Hepatocyte (in vitro differentiated cells): ENCODE results near the gene DGKZ. TPM values are rescaled to one million over a fixed set of nuclear protein-coding genes. Genes with fewer than 3 reads are reported as not detected.

ENCODE experiments used
- DNase-seq: peaks from one replicate; pipeline ENCODE4 v3.0.0-alpha.2; 2016; ENCODE audit warnings: low spot score
- H2AFZ ChIP-seq: fragments of 200-600 bp; sonication (generic); 2 replicates; pipeline ENCODE4 v1.6.0; 2016; ENCODE audit warnings: antibody characterized with exemption, mild to moderate bottlenecking
- H3K27ac ChIP-seq: fragments of 200-600 bp; sonication (generic); 2 replicates; pipeline ENCODE4 v1.5.1; 2016; ENCODE audit warnings: mild to moderate bottlenecking
- H3K27me3 ChIP-seq: fragments of 200-600 bp; sonication (generic); 2 replicates; pipeline ENCODE4 v1.6.1; 2016
- H3K36me3 ChIP-seq: fragments of 200-600 bp; sonication (generic); replicated peaks from 2 replicates; pipeline ENCODE4 v1.5.1; 2016; ENCODE audit warnings: low read depth; ENCODE audit not compliant: insufficient read depth
- H3K4me1 ChIP-seq: fragments of 200-600 bp; sonication (generic); 2 replicates; pipeline ENCODE4 v1.5.1; 2016; ENCODE audit warnings: mild to moderate bottlenecking, moderate library complexity; ENCODE audit not compliant: insufficient read depth
- H3K4me2 ChIP-seq: fragments of 200-600 bp; sonication (generic); 2 replicates; pipeline ENCODE4 v1.6.0; 2016
- H3K4me3 ChIP-seq: fragments of 200-600 bp; sonication (generic); 2 replicates; pipeline ENCODE4 v1.5.1; 2016; ENCODE audit warnings: mild to moderate bottlenecking
- H3K79me2 ChIP-seq: fragments of 200-600 bp; sonication (generic); 2 replicates; pipeline ENCODE4 v1.6.0; 2017; ENCODE audit warnings: mild to moderate bottlenecking
- H3K9me2 ChIP-seq: fragments of 200-600 bp; sonication (generic); replicated peaks from 2 replicates; pipeline ENCODE4 v1.6.0; 2017; ENCODE audit warnings: mild to moderate bottlenecking; ENCODE audit not compliant: insufficient read depth
- H3K9me3 ChIP-seq: fragments of 200-600 bp; sonication (generic); 2 replicates; pipeline ENCODE4 v1.5.1; 2016; ENCODE audit warnings: low read depth, mild to moderate bottlenecking
- H4K20me1 ChIP-seq: fragments of 200-600 bp; sonication (generic); 2 replicates; pipeline ENCODE4 v1.6.0; 2016; ENCODE audit warnings: mild to moderate bottlenecking; ENCODE audit not compliant: insufficient read depth, poor library complexity, severe bottlenecking
- EZH2 ChIP-seq: fragments of 200-600 bp; sonication (generic); IDR thresholded peaks from 2 replicates; pipeline ENCODE4 v1.6.1; 2016; ENCODE audit warnings: antibody characterized with exemption, mild to moderate bottlenecking, borderline replicate concordance
- EZH2phosphoT487 ChIP-seq: fragments of 200-600 bp; sonication (generic); IDR thresholded peaks from one replicate; pipeline ENCODE4 v1.6.1; 2018; ENCODE audit warnings: antibody characterized with exemption, mild to moderate bottlenecking, low read depth, moderate library complexity; ENCODE audit not compliant: unreplicated experiment, severe bottlenecking
- WGBS: methylation state at CpG from one replicate; pipeline ENCODE4 v1.1.6; 2016; ENCODE audit warnings: low lambda C conversion rate; ENCODE audit errors: missing lambda C conversion rate; 5-methylcytosine and 5-hydroxymethylcytosine counted together
- polyA plus RNA-seq: library from polyadenylated mRNA; unstranded; fragments of >200 nt; fragmentation: Nextera tagmentation; extraction: Ambion mirVana; gene quantifications from 2 replicates; pipeline ENCODE4 v1.2.1, GENCODE V29; 2016
- total RNA-seq: library from RNA; depleted of rRNA; stranded (reverse); fragments of >200 nt; gene quantifications from 2 replicates; pipeline ENCODE4 v1.2.3, GENCODE V29; 2014
- TF ChIP-seq, protein P1 (sequence below): fragments of 200-600 bp; sonication (generic); IDR thresholded peaks from 2 replicates; pipeline ENCODE4 v1.5.1; 2016; ENCODE audit warnings: antibody characterized with exemption, mild to moderate bottlenecking; ENCODE audit not compliant: poor library complexity

DGKZ gene
- total and polyA plus RNA-seq, 2 experiments from 2014 or later = 26.6 to 42.9 TPM

DNA sequence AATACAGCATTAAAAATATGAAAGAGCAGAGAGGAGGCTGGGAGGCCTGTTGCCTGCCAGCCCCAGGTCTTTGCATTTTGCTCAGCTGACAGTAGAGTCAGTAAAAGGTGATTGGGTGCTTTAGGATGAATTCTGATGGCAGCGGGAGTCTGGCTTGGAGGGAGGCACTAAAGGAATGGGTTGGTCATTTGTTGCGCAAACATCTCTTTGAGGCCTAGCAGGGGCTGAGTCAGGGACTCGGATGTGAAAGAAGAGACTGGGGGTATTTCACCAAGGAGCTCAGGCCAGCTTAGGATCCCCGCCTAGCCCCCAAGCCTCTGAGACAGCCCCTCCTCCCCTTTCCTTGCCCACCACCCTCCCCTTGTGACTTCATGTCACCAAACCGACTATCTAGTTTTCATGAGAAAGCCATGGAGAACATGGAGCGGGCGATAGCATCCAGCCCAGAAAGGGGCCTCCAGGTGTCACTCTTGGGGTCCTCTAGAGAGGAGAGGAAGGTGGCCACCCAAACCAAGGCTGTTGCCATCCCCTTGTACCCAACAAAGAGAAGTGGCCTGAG lies 9.7 kb downstream of the DGKZ start:
- WGBS = 87% methylated on average over 7 of the region's 7 CpGs
- Histone ChIP-seq H3K9me2 (no peaks in the 10 kb centered on the region), H3K27ac (peak overlapping the region; percentile 67), H3K36me3 (no peaks in the 10 kb centered on the region), H3K79me2 (peaks cover 79% of the 10 kb centered on the region), H3K27me3 (no peaks in the 10 kb centered on the region), H3K4me2 (peak overlapping the region; percentile 42), H3K9me3 (no peaks in the 10 kb centered on the region), H3K4me1 (peaks cover 12% of the 10 kb centered on the region), H4K20me1 (peaks cover 6% of the 10 kb centered on the region), H3K4me3 (no peak overlapping the region), H2AFZ (no peak overlapping the region)
- TF ChIP-seq, protein P1, sequence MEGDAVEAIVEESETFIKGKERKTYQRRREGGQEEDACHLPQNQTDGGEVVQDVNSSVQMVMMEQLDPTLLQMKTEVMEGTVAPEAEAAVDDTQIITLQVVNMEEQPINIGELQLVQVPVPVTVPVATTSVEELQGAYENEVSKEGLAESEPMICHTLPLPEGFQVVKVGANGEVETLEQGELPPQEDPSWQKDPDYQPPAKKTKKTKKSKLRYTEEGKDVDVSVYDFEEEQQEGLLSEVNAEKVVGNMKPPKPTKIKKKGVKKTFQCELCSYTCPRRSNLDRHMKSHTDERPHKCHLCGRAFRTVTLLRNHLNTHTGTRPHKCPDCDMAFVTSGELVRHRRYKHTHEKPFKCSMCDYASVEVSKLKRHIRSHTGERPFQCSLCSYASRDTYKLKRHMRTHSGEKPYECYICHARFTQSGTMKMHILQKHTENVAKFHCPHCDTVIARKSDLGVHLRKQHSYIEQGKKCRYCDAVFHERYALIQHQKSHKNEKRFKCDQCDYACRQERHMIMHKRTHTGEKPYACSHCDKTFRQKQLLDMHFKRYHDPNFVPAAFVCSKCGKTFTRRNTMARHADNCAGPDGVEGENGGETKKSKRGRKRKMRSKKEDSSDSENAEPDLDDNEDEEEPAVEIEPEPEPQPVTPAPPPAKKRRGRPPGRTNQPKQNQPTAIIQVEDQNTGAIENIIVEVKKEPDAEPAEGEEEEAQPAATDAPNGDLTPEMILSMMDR = no peak
- TF ChIP-seq EZH2 (no peak), EZH2phosphoT487 (no peak)
- DNase-seq = peak; percentile 55

DNA sequence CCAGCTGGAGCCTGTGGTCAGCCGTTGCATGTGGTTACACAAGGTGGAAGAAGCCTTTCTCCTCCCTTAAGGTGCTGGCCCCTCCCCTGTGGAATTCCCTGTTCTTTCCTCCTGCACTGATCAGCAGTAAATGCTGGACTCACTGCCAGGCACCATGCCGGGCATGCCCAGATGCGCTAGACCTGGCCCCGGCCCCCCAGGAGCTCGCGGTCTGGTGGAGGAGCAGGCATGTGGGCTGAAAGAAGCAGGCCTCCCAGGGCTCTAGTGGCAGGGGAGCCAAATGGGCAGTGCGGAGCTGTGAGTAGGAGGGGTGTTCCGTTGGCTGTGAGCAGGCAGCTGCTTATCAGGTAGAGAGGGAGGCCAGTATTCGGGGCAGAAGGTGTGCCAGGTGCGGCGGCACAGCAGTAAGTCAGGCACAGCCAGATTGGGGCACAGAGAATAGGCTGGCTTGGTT lies 10.2 kb downstream of the DGKZ start:
- H3K79me2 ChIP-seq = peaks cover 79% of the 10 kb centered on the region
- 89% methylated on average over 11 of the region's 11 CpGs for WGBS

DNA sequence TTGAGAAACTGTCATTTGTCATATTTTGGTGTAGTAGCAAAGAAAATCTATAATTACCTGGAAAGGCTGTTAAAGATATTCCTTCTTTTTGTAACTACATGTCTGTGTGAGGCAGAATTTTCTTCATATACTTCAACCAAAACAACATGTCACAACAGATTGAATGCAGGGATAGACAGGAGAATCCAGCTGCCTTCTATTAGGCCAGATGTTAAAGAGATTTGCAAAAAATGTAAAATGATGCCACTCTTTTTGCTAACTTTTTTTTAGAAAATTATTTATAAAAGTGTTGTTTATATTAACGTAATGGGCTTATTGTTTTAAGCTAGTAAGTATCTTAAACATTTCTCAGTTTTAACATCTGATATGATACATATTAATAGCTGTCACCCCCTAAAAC lies 12.7 kb downstream of the DGKZ start:
- Histone ChIP-seq H3K27me3 (no peaks in the 10 kb centered on the region), H3K4me3 (no peak overlapping the region), H3K4me1 (peaks cover 12% of the 10 kb centered on the region), H2AFZ (no peak overlapping the region), H3K9me2 (no peaks in the 10 kb centered on the region), H3K79me2 (peaks cover 63% of the 10 kb centered on the region), H4K20me1 (peaks cover 4% of the 10 kb centered on the region), H3K4me2 (no peak overlapping the region), H3K36me3 (no peaks in the 10 kb centered on the region), H3K9me3 (no peaks in the 10 kb centered on the region), H3K27ac (no peak overlapping the region)
- 44% methylated on average over 1 of the region's 1 CpG for WGBS
- no peak for DNase-seq
- TF ChIP-seq EZH2 = no peak
- TF ChIP-seq, protein P1 = no peak
- no peak for TF ChIP-seq EZH2phosphoT487

More for the DNA sequence above, 10.2 kb downstream of the DGKZ start:
- peaks cover 12% of the 10 kb centered on the region for H3K4me1 ChIP-seq
- no peak for DNase-seq
- peaks cover 6% of the 10 kb centered on the region for H4K20me1 ChIP-seq
- no peaks in the 10 kb centered on the region for H3K36me3 ChIP-seq
- H2AFZ ChIP-seq = no peak overlapping the region
- H3K4me3 ChIP-seq = no peak overlapping the region
- H3K9me3 ChIP-seq = no peaks in the 10 kb centered on the region
- H3K9me2 ChIP-seq = no peaks in the 10 kb centered on the region
- TF ChIP-seq, protein P1 = no peak
- TF ChIP-seq EZH2 (no peak), EZH2phosphoT487 (no peak)
- peak overlapping the region; percentile 67 for H3K27ac ChIP-seq
- H3K4me2 ChIP-seq = no peak overlapping the region
- no peaks in the 10 kb centered on the region for H3K27me3 ChIP-seq
